Left forelimb (tissue), 1 donor: Measurements from ENCODE around the gene LRIT3.
A peak's percentile ranks its signal among the peaks of the same experiment; 100 is the strongest.

Source experiments
- DNase-seq: peaks from one replicate; pipeline ENCODE4 v3.0.0-alpha.2; 2018; ENCODE audit warnings: low spot score

The LRIT3 gene

GRCh38 chr4:109847896-109848442 is at the start of gene LRIT3:
Gene LRIT3, plus strand, starts transcription at chr4:109848107. Its CDS starts 95 bp downstream, at chr4:109848202.
- no peak for DNase-seq

DNA sequence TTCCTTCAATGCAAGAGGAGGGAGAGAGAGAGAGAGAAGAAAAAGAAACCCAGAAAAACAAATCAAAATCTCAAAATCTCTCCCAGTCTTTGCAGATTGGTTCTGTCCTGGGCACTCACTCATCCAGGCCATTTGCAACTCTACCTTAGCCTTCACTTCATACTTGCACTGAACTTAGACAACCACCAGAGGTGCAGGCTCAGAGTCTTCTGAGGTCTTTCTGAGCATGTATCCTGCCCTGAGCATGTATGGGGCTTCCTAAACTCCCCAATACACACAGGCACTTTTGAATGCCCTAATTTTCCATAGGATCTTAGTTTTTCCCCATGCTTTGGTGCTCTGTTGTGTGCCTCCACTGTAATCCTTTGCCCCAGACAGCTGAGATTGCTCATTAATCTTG is 49.0 kb upstream of the LRIT3 start:
- no peak for DNase-seq

GRCh38 chr4:109801099-109801789 is 46.7 kb upstream of the LRIT3 start:
- DNase-seq: no peak

- DNase-seq: no peak
Measured at GRCh38 chr4:109801895-109802319, 46.0 kb upstream of the LRIT3 start, which contains the start of gene CFI. Gene CFI, minus strand, starts transcription at chr4:109801999. Its CDS starts 28 bp downstream, at chr4:109801971.

DNA sequence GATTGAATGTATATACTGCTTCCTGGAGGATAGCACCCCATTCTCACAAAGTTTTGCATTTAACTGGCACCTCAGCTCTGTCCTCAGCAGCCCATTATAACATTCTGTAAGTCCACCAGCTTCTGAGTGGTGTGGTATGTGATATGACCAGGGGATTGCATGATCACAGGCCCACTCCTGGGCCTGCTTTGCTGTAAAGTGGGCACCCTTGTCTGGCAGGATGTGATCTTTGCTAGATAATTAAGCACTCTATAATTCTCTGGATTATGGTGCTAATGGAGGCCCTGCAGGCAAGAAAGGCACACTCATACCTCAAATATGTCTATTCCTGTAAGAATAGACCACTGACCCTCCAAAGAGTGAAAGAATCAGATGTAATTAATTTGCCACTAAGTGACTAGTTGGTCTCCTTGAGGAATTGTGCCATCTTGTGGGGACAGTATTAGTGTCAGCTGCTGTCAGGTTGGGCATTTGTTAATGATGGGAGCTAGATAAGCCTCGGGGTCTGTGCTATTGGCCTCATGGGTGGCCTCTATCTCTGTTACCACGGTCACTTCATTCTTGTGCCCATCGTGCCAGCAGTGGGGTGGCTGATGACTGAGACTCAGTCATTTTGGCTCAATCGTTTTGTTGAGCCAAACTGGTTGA is 43.9 kb upstream of the LRIT3 start:
- no peak for DNase-seq

- no peak for DNase-seq
Measured at GRCh38 chr4:109809655-109810054, 38.3 kb upstream of the LRIT3 start.

- no peak for DNase-seq
Measured at GRCh38 chr4:109810552-109811387, 37.1 kb upstream of the LRIT3 start.

DNA sequence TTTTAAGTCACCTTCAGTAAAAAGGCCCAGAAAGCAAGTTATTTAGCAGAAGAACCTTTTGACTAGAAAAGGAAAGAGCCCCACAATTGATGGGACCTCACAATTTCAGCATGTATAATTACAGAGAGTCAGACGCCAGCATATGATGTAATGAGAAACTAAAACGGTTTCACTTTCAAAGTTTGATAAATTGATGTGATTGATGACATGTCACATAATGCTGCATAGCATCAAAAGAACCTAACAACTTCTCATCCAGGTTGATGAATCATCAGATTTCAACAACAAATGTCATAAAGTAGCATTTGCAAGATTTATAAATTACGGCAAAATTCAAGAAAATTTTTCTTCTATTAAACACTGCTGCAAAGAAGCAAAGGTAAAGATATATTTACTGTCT is 36.2 kb upstream of the LRIT3 start:
- DNase-seq: no peak

DNA sequence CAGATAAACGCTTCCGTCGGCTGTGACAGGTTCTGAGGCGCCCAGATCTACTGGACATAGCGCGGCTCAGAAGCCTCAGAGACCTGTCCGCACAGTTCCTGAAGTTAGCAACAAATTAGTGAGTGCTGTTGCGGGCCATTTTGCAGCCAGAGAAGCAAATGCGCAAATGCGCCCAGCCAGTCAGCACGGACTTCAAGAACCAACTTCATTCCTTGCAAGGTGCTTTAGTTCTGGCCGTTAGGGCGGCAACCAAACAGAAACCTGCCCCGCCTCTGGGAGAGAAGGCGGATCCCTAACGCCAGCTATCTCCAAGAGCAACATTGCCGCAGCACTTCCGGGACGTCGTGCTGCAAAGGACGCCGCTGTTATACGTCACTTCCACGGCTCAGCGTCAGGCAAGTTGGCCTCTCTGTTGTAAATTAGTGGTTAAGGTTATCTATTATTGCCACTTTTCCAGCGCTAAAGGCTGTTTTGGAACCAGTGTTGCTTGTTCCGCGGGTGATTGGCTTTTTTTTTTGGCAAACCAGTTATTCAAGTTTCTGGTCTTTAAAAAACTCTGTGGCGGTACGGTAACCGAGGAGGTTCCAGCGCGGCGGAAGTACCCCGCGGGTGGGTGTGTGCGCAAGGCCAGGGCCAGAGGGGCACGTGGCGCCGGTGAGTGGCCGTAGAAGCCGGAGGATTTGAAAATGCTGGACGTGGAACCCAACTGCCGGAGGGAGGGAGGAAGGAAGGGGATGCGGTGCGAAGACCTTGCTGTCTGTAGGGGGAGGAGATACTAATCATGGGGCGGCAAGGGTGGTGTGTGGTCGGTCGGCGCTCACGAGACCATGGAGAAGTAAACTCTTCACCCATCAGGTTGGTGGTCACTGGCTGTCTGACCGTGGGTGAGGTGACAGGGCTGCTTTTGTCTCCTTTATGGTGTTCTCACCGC is 32.5 kb upstream of the LRIT3 start, which contains the start of gene GAR1:
Gene GAR1 (plus strand): TSS at position 612 of the 931 bp plus-strand sequence. CDS start 403 bp downstream, outside the sequence.
- DNase-seq: peak; percentile 89

- DNase-seq: no peak
Measured at GRCh38 chr4:109816082-109816442, 31.8 kb upstream of the LRIT3 start.

- no peak for DNase-seq
Measured at GRCh38 chr4:109816894-109817293, 31.0 kb upstream of the LRIT3 start.

DNA sequence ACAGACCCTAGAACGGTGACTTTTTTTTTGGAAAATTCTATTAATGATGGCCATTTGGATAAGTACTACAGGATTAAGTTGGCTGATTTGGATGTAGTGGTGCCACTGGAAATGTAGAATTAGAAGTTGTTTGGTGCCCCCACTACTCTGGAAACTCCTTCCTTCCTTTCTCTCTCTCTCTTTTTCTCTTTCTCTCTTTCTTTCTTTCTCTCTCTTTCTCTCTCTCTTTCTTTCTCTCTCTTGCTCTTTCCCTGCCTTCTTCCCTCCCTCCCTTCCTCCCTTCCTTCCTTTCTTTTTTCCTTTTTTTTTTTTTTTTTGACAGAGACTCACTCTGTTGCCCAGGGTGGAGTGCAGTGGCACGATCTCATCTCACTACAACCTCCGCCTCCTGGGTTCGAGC is 29.6 kb upstream of the LRIT3 start:
- no peak for DNase-seq

DNA sequence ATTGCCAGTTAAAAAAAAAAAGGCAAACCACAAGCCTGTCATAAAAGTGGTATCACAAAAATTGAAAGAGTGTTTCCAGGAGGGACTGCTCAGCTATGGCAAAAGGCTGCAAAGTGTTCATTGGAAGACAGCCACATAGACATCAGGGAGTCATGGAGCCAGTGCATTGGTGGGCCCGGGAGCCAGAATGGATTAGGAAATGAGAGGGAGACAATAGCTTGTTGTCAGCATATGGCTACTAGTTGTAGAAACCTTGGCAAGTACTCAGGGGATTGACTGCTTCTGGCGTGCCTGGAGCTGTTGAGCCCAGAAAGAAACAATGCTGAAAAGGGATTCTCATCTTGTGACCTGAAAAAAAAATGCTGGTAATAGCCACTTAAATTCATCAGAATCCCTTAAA is 27.3 kb upstream of the LRIT3 start:
- DNase-seq: no peak

- no peak for DNase-seq
Measured at GRCh38 chr4:109821185-109821584, 26.7 kb upstream of the LRIT3 start.

DNA sequence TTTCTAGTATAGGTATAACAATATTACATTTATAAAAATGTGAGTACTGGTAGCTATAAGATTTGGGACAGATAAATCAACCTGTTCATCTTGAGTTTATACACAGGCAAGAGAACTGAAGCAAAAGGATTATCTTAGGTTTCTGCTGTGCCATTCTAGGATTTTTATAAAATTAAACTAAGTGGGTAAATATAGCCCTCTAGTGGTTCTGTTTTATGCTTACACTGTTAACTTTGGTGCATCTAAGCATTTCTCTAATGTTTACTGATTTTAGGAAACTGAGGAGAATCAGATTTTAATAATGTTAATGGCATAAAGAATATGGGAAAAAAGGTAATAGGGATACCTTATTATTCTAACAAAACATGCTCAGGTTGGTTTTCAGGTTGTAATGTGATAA is 21.2 kb upstream of the LRIT3 start:
- DNase-seq: no peak

DNA sequence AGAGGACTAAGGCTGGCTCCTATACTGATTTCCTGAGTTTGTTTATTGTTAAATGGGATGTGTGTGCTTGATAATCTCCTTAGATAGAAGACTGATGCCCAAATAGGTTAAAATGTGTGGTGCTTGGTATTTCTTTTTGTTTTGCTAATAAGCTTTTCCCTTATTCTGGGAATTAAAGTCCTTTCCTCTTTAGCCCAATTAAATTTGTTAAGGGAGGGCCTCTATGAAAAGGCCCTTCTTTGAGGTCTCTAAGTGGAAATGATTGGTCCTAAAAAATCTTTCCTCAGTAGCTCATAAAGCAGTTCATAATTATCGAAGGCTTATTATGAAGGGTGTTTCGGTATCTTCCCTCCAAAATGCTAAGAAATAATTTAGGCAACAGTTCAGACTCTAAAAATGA is 20.2 kb upstream of the LRIT3 start, which contains the start of gene RRH:
Gene RRH (plus strand): TSS at position 301 of the 400 bp plus-strand sequence. CDS start 56 bp downstream, at position 357.
- DNase-seq: no peak

DNA sequence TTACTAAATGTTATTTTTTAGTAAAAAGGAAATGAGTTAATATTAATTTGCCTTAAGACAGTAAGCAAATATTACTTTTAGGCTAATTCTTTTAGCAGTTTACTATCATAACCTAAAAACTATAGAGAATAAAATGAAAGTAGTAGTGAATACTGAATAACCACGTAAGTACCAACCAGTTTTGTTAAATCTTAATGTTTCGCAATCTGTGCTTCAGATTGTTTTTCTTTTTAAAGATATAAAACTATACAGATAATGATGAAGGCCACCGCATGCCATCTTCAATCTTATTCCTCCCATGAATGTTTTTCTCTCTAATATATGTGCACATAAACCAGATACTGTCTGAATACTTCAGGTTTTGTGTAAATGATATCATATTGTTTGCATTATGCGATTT is 14.2 kb upstream of the LRIT3 start:
- DNase-seq: no peak

DNA sequence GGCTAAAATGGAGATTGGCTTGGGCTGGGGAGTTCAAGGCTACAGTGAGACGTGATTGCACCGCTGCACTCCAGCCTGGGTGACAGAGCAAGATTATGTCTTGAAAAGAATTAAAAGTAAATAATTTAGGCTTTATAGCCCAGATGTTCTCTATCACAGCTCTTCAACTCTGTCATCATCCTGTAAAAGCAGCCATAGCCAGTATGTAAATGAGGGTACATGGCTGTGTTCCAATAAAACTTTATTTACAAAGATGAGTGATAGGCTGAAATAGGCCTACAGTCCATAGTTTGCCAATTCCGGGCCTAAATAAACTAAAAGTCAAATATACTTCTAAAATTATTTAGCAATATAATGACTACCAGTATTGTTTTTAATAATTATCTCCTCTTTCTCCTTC is 10.9 kb upstream of the LRIT3 start:
- DNase-seq: no peak

DNA sequence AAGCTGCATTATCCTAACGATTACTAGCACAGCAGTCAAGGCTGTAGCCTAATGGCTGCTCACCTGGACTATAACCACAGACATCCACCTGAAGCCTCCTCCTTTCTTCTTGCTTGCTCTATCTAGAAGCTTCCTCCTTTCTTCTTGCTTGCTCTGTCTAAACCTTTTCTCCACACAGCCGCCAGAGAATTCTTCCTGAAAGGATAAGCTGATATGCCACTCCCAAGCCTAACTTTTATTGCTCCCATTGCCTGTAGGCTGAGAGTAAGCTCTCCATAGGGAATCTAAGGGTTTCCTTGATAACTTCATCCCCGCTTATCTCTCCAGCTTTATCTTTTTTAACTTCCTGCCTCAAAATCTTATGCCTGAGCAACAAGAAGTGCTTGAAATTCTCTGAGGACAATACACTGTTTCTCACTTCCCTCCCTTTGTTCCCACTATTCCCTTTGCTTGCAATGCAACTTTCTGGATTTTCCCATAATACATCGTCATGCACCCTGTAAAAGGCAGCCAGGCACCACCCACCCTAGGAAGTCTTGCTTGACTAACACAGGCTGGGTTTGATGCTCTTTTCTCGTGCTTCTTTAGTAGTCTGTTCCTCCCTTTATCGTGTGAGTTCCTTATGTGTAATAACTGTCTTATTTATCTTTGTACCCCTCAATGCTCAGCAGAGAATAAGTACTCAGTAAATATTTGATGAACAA is 1.4 kb upstream of the LRIT3 start:
- no peak for DNase-seq

- DNase-seq: no peak
Measured at GRCh38 chr4:109848501-109848900, 594 bp downstream of the LRIT3 start.

- no peak for DNase-seq
Measured at GRCh38 chr4:109850601-109851000, 2.7 kb downstream of the LRIT3 start.
